Adrenal gland (tissue), 5 donors: ENCODE results near the gene PHKG2.

ENCODE experiments used
- CTCF ChIP-seq, 6 experiments: fragments of 450-650 bp in 4 of 6; fragments of 200-600 bp in 2 of 6; sonication (generic) in 1 of 6; IDR thresholded peaks; 1 replicate in 5 of 6; 2 replicates in 1 of 6; pipeline versions ENCODE4 v1.5.1 to v1.8.0; 2016 to 2021; ENCODE audit warnings: antibody characterized with exemption in 6 of 6, mild to moderate bottlenecking in 2 of 6, moderate library complexity in 1 of 6
- POLR2A ChIP-seq, 2 donors: fragments of 450-650 bp; IDR thresholded peaks; one replicate each; pipeline ENCODE4 v1.6.1; 2017; ENCODE audit warnings: antibody characterized with exemption in 2 of 2, mild to moderate bottlenecking in 2 of 2, moderate library complexity in 1 of 2
- donor health status: DM: no; HTN: no; CAD: no.

- TF ChIP-seq CTCF (IDR thresholded peaks at IDR 0.05) (no peak), POLR2A (IDR thresholded peaks at IDR 0.05) (no peak)
Measured at GRCh38 chr16:30738984-30739951, 9.0 kb upstream of the PHKG2 start.
